K562 (cell line): ENCODE measurements around the gene KAZN. TPM values are rescaled to one million over a fixed set of nuclear protein-coding genes. Genes with fewer than 3 reads are reported as not detected.

Source experiments
- ATAC-seq: fragments of 200-7000 bp; cut with Tn5 transposase; 3 replicates; pipeline ENCODE4 v1.9.1; 2020; ENCODE audit warnings: moderate library complexity
- BruUV-seq: library from RNA; stranded (reverse); fragments of 400-500 nt; replicated peaks from 2 replicates; lab custom pipeline; 2021; lab: Mats Ljungman, UMichigan
- CTCF ChIA-PET: fragments of 300-600 bp; formaldehyde crosslinking; extraction: SDS; loops from one replicate; lab custom pipeline; 2021; ENCODE audit warnings: low intra/inter-chr PET ratio; lab: Yijun Ruan, JAX
- POLR2A ChIA-PET: fragments of 300-600, 350-650 bp; sonication (Branson Sonifier 250); formaldehyde crosslinking; extraction: SDS; loops from one replicate; lab custom pipeline; 2021; ENCODE audit warnings: antibody characterized with exemption, inconsistent platforms; lab: Yijun Ruan, JAX
- DNase-seq, 4 experiments: peaks; one replicate each; pipeline versions ENCODE4 v3.0.0 to v3.0.0-alpha.2; 2011 to 2018; ENCODE audit warnings: low spot score in 3 of 4, mixed read lengths in 3 of 4; ENCODE audit errors: extremely low read depth in 1 of 4
- FAIRE-seq: peaks from 2 replicates; lab custom pipeline; 2011; peaks lifted over from hg19 to GRCh38; lab: Jason Lieb, UNC
- H2AFZ ChIP-seq: 2 replicates; pipeline ENCODE4 v1.6.0; 2011; ENCODE audit warnings: low read depth, low read length, control low read depth, inconsistent platforms
- H3K27ac ChIP-seq: fragments of 200-600 bp; 3 replicates; pipeline ENCODE4 v1.8.0; 2011; ENCODE audit warnings: low read depth, mild to moderate bottlenecking, control low read depth, inconsistent platforms, low read length, moderate library complexity, mixed read lengths; ENCODE audit errors: extremely low read depth
- H3K27me3 ChIP-seq, 2 experiments: fragments of 300-600 bp in 1 of 2; 2 replicates in 1 of 2; 3 replicates in 1 of 2; pipeline versions ENCODE4 v1.6.0 to v1.8.0; 2011; ENCODE audit warnings: inconsistent platforms in 2 of 2, low read length in 2 of 2, mild to moderate bottlenecking in 1 of 2, mixed read lengths in 1 of 2, moderate library complexity in 1 of 2; ENCODE audit not compliant: control insufficient read depth in 2 of 2, insufficient read depth in 2 of 2
- H3K36me3 ChIP-seq: fragments of 300-600 bp; 3 replicates; pipeline ENCODE4 v1.8.0; 2011; ENCODE audit warnings: mild to moderate bottlenecking, low read length, inconsistent platforms; ENCODE audit not compliant: control insufficient read depth, insufficient read depth
- H3K4me1 ChIP-seq, 2 experiments: fragments of 200-600 bp in 1 of 2; replicated peaks in 1 of 2; 2 replicates in 1 of 2; 3 replicates in 1 of 2; pipeline versions ENCODE4 v1.5.1 to v1.8.0; 2011; ENCODE audit warnings: inconsistent platforms in 2 of 2, low read length in 2 of 2, mild to moderate bottlenecking in 1 of 2, mixed read lengths in 1 of 2, moderate library complexity in 1 of 2; ENCODE audit not compliant: control insufficient read depth in 2 of 2, insufficient read depth in 2 of 2
- H3K4me2 ChIP-seq: 2 replicates; pipeline ENCODE4 v1.6.1; 2011; ENCODE audit warnings: low read length, control low read depth, inconsistent platforms, mixed read lengths; ENCODE audit not compliant: insufficient read depth
- H3K4me3 ChIP-seq: fragments of 200-600 bp; sonication (generic), shearing (Covaris generic); 2 replicates; pipeline ENCODE4 v1.5.1; 2016; ENCODE audit warnings: control low read depth, inconsistent platforms
- H3K79me2 ChIP-seq: fragments of 200-600 bp; 3 replicates; pipeline ENCODE4 v1.8.0; 2011; ENCODE audit warnings: low read length, inconsistent platforms; ENCODE audit not compliant: control insufficient read depth, insufficient read depth
- H3K9ac ChIP-seq, 2 experiments: 2 replicates each; pipeline versions ENCODE4 v1.6.0 to v1.6.1; 2011; ENCODE audit warnings: low read depth in 2 of 2, low read length in 2 of 2, control low read depth in 1 of 2, inconsistent platforms in 1 of 2, mild to moderate bottlenecking in 1 of 2, mixed read lengths in 1 of 2; ENCODE audit not compliant: insufficient read depth in 1 of 2
- H3K9me1 ChIP-seq: one replicate; pipeline ENCODE4 v1.6.0; 2011; ENCODE audit warnings: inconsistent platforms, mild to moderate bottlenecking, low read length, moderate library complexity; ENCODE audit not compliant: control insufficient read depth, insufficient read depth
- H3K9me3 ChIP-seq: replicated peaks from 2 replicates; pipeline ENCODE4 v1.5.1; 2011; ENCODE audit warnings: low read depth, low read length, inconsistent platforms; ENCODE audit not compliant: control insufficient read depth, insufficient read depth
- H4K20me1 ChIP-seq: replicated peaks from 2 replicates; pipeline ENCODE4 v1.6.1; 2011; ENCODE audit warnings: low read length, inconsistent platforms, mixed read lengths; ENCODE audit not compliant: control insufficient read depth, insufficient read depth
- ATF3 ChIP-seq, 2 experiments: fragments of 450-650 bp in 1 of 2; sonication (generic) in 1 of 2; formaldehyde crosslinking in 1 of 2; IDR thresholded peaks in 1 of 2; conservative IDR thresholded peaks in 1 of 2; 2 replicates each; pipeline versions ENCODE4 v1.6.1 to v1.8.1; 2016 to 2023; ENCODE audit warnings: mild to moderate bottlenecking in 2 of 2, moderate library complexity in 2 of 2, inconsistent platforms in 1 of 2, missing genetic modification reagents in 1 of 2
- LEF1 ChIP-seq: fragments of 450-650 bp; IDR thresholded peaks from 2 replicates; pipeline ENCODE4 v1.6.1; 2016; ENCODE audit warnings: mild to moderate bottlenecking
- WGBS: fragments of 100-300 bp; shearing (Covaris generic); methylation state at CpG from one replicate; pipeline ENCODE4 v1.1.6; 2016; ENCODE audit warnings: low coverage, mixed read lengths; ENCODE audit not compliant: insufficient coverage; ENCODE audit errors: missing lambda C conversion rate; 5-methylcytosine and 5-hydroxymethylcytosine counted together
- in situ Hi-C: fragments of 300-500 bp; cut with MboI; formaldehyde crosslinking; loops from 4 replicates; pipeline ENCODE4 v1.15.0; 2018; ENCODE audit warnings: inconsistent platforms, mixed read lengths
- intact Hi-C: fragments of 100-400 bp; cut with micrococcal nuclease; formaldehyde crosslinking; loops from 2 replicates; pipeline ENCODE4 v1.14.2; 2022
- polyA plus RNA-seq, 8 experiments: library from polyadenylated mRNA; depleted of rRNA in 4 of 8; stranded (reverse) in 5 of 8; unstranded in 3 of 8; fragments of >200 nt; fragmentation: Nextera tagmentation in 2 of 8; fragmentation: Illumina TruSeq in 1 of 8; extraction: Ambion mirVana in 2 of 8; extraction: Trizol in 1 of 8; gene quantifications; 2 replicates each; pipeline versions ENCODE4 v1.2.1 to v1.2.3, GENCODE V29; 2011 to 2014; ENCODE audit warnings: inconsistent platforms in 1 of 8, missing spikeins in 1 of 8
- total RNA-seq, 7 experiments: library from RNA; depleted of rRNA in 6 of 7; stranded (reverse); fragments of >200 nt in 6 of 7; fragmentation: Illumina TruSeq in 2 of 7; extraction: Trizol in 2 of 7; gene quantifications; 2 replicates each; pipeline versions ENCODE4 v1.2.1 to v1.2.3, GENCODE V29; 2011 to 2021; ENCODE audit warnings: low replicate concordance in 1 of 7

Gene KAZN
- total and polyA plus RNA-seq, 9 of the 15 experiments (the other 6 are each of a cell fraction or from before 2014, with no cell fraction given) = 2.1 to 21.6 (median 5.4) TPM

GRCh38 chr1:14743368-14743767 lies 144.9 kb downstream of the KAZN start:
- no peak for ATAC-seq
- intact Hi-C loops = loop anchor here (10.0 kb wide), 1 partner anchor 361 kb away; no protein-coding TSS in a partner anchor
- no peaks in the 10 kb centered on the region for H3K79me2 ChIP-seq
- WGBS = 16% methylated on average over 6 of the region's 6 CpGs
- H3K4me1 ChIP-seq = no peaks in the 10 kb centered on the region; a peak in 1 of 5 replicates
- H3K36me3 ChIP-seq = no peaks in the 10 kb centered on the region
- no peaks in the 10 kb centered on the region for H3K9me3 ChIP-seq
- DNase-seq = no peak
- in situ Hi-C loops = no loop called here
- no peaks in the 10 kb centered on the region; the same call in none of the 2 replicates for H4K20me1 ChIP-seq
- H3K27ac ChIP-seq = no peak overlapping the region
- H3K9ac ChIP-seq = no peak overlapping the region
- no peak overlapping the region for H3K4me2 ChIP-seq
- ChIA-PET POLR2A (interaction anchor here (2.1 kb wide), 1 partner anchor 34 kb away, joined by 6 read pairs; no protein-coding TSS in a partner anchor), CTCF (no interaction called here)
- FAIRE-seq = no peak
- peaks cover 57 to 65% of the 10 kb centered on the region in 2 experiments for H3K27me3 ChIP-seq
- no peak overlapping the region for H3K4me3 ChIP-seq
- BruUV-seq = no TSS peak
- no peak overlapping the region for H2AFZ ChIP-seq
- TF ChIP-seq ATF3 (IDR thresholded peaks at IDR 0.05) (peak; percentile 65), ATF3 (CRISPR knock-in tag; conservative IDR thresholded peaks at IDR 0.05) (no peak), LEF1 (no peak)
- H3K9me1 ChIP-seq = no peaks in the 10 kb centered on the region
